ENCODE results near the gene DMWD.

Gene DMWD

GRCh38 chr19:45825917-45826893 is 33.6 kb upstream of the DMWD start:
- TF ChIP-seq CTCF (IDR thresholded peaks at IDR 0.05): no peak

DNA sequence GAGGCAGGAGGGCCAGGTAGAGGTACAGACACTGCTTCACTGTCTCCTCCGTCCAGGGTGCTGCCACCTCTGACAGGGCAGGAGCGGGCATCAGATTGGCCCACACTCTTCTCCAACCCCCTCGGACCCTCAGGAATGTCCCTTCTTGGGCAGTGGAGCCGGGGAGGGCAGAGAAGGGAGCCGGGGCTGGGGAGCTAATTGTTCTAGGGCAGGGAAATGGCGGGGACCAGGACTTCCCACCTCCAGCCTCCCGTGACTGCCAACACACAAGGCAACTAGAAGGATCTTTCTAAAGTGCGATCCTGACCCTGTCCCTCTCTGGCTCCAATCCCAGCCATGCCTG is 32.6 kb upstream of the DMWD start:
- TF ChIP-seq CTCF (IDR thresholded peaks at IDR 0.05): no peak

DNA sequence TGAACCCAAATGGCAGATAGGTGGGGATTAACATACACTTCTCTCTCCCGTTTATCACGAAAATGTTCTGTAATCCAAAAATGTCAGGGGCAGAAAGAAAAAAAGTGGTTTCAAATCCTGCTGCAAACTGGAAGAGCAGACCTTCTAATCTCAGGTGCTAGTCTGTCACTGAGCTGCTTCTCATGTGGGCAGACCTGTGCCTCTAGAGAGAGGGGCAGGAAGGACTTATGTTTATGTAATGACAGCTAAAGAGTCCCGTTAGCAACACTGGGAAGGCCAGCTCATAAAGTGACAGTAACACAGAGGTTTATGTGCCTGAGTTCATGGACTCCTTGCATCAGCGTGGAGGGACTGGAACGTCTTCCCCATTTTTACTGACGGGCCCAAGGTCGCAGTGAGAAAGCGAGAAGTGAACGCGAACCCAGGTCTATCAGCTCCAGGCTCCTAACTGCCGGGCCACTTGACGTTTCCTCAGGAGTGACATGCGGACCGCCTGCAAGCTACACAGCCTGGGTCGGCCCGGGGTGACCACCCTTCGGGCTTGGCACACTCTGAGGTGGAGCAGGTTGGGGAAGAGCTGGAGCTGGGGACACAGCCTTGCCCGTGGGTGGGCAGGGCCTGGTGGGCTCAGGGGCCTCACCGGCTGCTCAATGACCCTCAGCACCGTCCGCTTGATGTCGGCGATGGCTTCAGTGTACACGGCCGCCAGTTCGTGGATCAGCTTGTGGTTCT is 32.1 kb upstream of the DMWD start:
- TF ChIP-seq CTCF (IDR thresholded peaks at IDR 0.05): no peak

DNA sequence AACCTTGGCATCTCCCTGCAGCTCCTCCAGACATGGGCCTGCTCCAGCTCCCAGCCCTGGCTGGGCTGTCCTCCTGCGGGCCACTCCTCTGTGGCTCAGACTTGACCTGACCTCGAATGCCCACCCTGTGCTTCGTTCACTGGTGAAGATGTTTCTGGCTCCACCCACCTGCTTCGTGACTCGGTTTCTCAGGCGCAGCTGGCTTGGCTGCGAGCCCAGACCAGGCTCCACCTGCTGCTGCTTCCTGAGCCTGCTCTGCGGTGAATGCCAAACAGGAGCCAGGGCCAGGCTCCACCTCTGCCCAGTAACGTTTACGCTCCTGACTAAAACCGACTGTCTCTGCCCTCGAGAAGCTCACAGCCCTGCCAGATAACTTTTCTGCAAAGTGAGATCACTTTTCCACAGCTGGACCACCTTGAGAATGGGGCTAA is 31.4 kb upstream of the DMWD start:
- no peak for TF ChIP-seq CTCF (IDR thresholded peaks at IDR 0.05)

- no peak for TF ChIP-seq CTCF (IDR thresholded peaks at IDR 0.05)
Measured at GRCh38 chr19:45823182-45823581, 30.5 kb upstream of the DMWD start.

DNA sequence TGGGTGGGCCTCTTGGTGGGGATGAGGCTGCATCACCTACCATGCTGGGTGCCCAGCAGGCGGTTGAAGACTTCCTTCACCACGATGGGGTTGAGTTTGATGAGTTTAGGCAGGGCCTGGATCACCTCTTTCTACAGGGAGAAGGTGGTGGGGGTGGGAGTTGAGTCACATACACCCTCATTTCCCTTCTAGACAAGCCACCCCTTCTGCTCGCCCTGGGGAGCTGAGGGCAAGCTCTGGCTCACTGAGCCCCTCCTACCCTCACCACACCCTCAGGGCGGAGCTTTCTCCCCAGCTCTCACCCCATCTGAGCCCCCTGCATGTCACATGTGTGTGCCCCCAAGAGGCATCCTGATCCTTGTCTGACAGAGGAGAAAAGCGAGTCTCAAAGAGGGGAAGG is 30.1 kb upstream of the DMWD start:
- no peak for TF ChIP-seq CTCF (IDR thresholded peaks at IDR 0.05)

DNA sequence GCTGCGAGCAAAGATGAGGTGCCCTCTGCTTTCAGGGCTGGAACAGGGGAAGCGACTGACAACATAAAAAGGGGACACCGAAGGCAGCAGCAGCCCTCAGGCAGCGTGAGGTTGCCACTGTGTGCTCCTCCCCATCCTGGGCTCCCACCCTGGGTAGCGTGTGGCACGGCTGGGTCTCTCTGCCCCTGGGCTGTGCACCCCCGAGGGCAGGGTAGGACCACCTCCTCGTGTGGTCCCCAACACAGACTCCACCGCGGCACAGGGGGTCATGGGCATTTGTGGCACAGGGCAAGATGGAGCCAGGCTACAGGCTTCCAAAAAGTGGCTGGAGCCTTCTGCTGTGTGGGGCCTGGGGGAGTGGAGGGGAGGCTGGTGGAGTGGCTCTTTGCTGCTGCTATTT is 28.9 kb upstream of the DMWD start:
- no peak for TF ChIP-seq CTCF (IDR thresholded peaks at IDR 0.05)
